ENCODE results near the gene PALD1.

Gene PALD1

GRCh38 chr10:70457759-70458305 lies 20.7 kb upstream of the PALD1 start:
- in situ Hi-C loops (cut with MboI; ENCODE audit: low sequenced_read_pairs), result no loop called here

DNA sequence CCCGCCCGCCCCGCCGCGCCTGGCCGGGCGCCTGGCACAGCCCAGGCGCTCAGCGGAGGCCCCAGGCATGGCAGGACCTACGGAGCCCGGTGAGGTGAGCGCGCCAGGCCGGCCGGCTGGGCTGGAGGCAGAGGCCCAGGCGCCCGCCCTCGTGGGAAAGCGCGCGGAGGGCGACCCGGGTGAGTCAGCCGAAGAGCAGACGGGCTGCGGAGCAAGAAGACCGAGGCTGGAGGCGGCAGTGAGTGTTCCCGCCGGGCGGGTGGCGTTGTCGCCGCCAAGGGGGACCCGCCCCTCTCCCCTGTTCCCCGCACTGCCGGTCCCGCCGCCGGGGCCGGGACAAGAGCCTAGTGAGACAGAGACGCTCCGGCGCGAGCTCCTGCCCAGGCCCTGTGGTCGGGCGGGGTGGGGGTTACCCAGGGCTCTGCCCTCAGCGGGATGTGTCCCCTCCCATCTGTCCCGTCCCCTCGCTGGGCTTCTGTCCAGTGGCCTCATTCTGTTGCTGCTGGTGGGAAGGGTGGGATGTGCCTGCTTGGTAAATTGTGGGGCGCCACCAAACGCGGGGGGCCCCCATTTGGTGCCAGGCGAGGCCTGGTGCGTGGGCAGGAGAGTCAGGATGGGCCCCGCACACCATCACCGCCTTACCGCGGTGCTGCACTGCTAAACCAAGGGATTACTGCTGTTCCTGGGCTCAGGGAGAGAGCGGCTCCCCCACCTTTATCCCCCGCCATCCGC lies 20.1 kb upstream of the PALD1 start:
- in situ Hi-C loops (cut with MboI; ENCODE audit: low sequenced_read_pairs), result no loop called here

DNA sequence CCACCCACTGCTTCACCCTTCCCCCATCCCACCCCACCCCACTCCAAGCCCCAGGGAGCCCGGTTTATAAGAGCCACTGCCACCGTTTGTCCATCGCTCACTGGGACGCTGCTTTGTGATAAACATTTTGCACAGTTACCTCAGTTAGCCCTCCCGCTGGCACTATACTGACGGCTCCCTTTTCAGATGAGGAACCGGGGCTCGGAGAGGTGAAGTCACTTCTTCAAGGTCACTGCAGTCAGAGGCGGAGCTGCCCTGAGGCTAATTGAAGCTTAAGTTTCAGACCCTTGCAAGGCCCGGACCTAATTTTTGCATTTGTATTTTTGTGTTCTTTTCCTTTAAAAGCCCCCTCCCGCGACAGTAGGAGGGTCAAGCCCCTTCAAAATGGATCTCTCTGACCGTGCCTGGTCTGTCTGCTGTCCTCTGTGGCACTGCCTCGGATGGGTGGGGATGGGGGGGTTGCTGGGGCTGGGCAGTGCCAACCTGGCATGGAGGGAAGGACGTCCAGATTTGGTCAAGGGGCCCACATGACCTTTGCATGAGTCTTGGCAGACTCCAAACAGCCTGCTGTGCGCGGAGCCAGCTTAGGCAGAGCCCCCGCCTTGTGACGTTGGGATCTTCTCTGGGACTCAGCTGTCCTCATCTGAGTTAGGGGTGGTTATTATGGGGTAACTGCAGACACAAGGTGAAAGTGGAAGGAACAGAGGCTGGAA lies 19.4 kb upstream of the PALD1 start:
- in situ Hi-C loops (cut with MboI; ENCODE audit: low sequenced_read_pairs), result no loop called here

- in situ Hi-C loops (cut with MboI; ENCODE audit: low sequenced_read_pairs), result no loop called here
These were observed 18.6 kb upstream of the PALD1 start for GRCh38 chr10:70459774-70460490.

DNA sequence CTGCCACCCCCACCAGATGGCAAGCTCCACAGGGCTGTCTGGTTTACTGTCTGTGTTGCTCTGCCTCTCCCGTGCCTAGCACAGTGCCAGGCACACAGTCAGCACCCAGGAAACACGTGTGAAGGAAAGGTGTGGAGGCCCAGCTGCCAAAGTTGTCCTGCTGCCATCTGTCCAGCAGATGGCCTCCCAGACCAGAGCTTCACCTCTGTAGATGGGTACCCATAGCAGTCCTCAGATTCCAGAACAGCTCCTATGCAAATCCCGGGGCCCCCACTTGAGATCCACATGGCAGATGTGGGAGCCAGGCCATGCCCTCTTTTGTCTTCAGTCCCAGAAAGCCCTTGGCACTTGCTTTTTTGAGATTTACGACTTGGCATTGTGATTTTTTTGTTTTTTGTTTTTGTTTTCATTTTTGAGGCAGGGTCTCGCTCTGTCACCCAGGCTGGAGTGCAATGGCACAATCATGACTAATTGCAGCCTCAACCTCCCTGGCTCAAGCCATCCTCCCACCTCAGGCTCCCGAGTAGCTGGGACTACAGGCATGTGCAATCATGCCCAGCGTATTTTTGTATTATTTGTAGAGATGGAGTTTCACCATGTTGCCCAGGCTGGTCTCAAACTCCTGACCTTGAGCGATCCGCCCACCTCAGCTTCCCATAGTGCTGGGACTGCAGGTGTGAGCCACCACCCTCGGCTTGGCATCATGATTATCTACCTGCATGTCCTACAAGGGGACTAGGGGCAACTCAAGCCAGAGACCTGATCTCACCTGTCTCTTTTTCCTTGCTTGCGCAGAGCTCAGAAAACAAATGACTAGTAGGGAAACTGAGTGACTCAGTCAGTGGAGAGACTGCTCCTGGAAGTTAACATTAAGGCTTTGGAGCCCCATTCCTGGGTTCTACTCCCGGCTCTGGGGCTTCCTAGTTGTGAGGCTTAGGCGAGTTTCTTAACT lies 16.9 kb upstream of the PALD1 start:
- in situ Hi-C loops (cut with MboI; ENCODE audit: low sequenced_read_pairs), result no loop called here

DNA sequence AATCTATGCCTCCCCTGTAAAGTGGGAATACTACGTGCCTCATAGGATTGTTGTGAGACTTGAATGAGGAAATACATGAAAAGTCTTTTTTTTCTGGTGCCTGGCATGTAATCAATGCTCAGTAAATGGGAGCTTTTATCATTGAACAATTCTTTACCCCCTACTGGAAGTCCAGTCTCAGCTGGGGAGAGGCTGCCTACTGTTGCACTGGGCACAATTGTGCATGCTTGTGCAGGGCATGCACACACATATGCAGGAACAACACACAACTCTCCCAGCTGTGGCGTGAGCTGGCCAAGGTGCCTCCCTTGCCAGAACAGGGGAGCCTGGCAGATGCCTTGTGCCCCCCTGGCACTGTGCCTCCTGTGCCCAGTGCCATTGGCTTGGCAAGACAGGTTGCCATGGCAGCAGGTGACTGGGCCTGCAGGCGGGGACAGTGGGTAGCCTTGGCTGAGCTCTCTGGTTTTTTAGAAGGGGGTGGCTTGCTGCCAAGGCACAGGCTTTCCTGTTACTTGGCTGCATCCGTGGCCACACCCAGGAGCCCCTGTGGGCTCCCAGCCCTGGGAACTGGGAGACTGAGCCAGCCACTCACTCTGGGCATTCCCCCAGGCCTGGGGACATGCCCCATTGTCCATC lies 16.1 kb upstream of the PALD1 start:
- in situ Hi-C loops (cut with MboI; ENCODE audit: low sequenced_read_pairs), result no loop called here

DNA sequence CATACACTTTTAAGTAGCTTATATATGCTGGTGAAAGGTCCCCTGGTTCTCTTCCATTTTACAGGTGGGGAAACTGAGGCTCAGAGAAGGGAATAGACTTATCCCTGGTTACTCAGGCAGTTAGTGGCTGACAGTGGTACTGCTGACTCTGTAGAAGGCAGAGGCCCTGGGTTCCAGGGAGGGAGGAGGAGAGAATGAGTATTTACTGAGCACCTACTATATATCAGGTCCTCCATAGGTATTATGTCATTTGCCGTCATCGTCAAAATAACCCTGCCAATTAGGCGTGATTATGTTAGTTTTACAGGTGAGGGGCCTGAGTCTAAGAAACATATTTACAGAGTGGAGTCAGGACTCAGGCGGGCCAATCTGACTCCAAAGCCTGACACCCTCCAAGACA lies 13.3 kb upstream of the PALD1 start:
- in situ Hi-C loops (cut with MboI; ENCODE audit: low sequenced_read_pairs), result no loop called here

GRCh38 chr10:70465832-70466231 lies 12.7 kb upstream of the PALD1 start:
- in situ Hi-C loops (cut with MboI; ENCODE audit: low sequenced_read_pairs), result no loop called here

GRCh38 chr10:70466951-70467350 lies 11.6 kb upstream of the PALD1 start:
- in situ Hi-C loops (cut with MboI; ENCODE audit: low sequenced_read_pairs), result no loop called here

DNA sequence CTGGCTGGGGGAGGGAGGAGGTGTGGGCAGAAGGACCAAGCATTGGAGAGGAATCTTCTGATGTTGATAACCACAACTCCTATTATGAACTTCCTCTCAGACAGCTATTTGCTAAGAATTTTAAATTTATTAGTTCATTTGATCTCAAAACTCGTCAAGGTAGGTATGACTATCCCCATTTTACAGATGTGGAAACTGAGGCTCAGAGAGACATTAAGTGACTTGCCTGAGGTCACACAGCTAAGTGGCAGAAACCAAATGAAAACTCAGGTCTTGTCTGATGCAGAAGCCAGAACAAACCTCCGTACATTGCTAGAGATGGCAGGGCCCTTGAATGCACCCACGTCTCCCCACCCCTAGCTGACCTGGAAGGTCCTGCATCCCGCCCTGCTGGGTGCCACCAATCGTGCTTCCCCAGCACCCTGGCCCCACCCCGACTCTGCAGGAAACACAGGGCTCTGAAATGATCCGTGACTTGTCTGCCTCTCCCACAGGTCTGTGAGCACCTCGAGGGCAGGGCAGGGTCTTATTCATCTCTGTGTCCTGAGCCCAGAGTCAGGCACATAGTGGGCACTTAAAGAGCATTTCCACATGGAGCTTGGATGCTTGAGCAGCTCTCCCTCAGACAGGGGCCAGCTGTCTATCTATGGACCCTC lies 5.6 kb upstream of the PALD1 start:
- in situ Hi-C loops (cut with MboI; ENCODE audit: low sequenced_read_pairs), result no loop called here

DNA sequence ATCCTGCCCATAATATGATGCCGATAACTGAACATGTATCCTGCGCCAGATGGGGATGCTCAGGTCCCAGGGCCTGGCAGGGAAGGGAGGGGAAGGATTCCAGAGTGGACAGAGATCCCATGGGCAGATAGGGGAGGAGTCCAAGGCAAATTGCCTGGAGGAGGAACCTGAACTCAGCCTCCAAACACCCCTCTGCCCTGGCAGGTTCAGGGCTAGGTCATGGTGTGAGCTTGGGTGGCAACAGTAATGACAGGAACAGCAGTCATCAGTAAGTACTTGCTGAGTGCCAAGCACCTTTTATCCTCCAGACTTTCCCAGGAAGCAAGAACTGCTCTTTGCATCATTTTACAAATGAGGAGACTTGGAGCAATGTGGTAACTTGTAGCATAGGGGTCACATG lies 3.8 kb upstream of the PALD1 start:
- in situ Hi-C loops (cut with MboI; ENCODE audit: low sequenced_read_pairs), result no loop called here

GRCh38 chr10:70475661-70476060 lies 2.9 kb upstream of the PALD1 start:
- in situ Hi-C loops (cut with MboI; ENCODE audit: low sequenced_read_pairs), result no loop called here

DNA sequence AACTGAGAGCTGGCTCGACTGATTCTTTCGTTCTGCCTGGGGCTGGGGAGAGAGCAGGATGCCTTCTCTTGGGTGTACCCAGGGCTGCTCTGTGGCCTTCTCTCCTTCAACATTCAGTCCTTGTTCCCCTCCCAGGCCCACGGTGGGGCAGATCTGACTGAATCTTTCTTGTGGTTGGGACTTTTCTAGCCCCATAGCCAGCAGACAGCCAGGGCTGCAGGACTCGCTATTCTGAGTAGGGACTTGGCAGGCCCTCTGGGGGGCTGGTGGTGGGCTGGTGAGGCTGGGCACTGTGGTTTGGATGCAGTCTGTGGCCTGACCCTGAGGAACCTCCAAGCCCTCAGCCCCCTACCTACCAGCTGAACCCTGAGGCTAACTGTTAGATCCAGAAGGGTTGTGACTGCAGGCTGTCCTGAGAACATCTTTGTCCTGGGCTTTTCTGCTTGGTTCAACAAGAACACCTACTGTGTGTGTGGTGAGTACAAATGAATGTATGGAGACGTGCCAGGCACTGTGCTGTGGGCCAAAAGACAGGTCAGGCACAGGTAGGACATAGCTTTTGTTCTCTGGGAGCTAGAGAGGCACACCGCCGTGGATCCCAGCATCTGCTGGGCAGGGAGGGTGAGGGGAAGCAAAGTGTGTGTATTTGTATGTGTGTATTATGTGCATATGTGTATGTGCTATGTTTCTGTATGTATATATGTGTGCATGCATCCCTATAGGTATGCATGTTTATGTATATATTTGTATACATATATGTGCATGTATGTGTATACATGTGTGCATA lies 2.1 kb upstream of the PALD1 start:
- in situ Hi-C loops (cut with MboI; ENCODE audit: low sequenced_read_pairs), result no loop called here

DNA sequence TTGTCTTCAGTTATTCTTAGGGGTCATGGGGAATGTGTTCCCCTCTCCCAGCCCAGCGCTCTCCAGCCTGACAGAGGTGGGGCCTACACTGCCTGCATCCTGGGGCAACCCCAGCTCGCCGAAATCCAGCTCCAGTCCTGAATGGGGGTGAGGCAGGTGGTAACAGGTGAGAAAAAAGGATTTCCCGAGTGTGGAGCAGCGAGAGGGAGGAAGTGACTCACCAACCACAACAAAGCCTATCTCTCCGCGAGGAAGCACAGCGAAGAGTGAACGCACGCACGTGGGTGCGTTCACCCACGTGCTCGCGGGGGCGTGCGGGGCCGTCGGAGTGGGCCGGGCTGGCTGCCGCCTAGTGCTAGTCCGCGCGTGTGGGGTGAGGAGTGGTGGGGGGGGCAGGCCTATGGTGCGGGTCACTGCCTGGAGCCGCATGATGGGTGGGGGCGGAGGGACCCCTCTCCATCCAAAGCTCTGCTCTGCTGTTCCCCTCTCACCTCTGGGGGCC lies 855 bp upstream of the PALD1 start:
- in situ Hi-C loops (cut with MboI; ENCODE audit: low sequenced_read_pairs), result no loop called here

DNA sequence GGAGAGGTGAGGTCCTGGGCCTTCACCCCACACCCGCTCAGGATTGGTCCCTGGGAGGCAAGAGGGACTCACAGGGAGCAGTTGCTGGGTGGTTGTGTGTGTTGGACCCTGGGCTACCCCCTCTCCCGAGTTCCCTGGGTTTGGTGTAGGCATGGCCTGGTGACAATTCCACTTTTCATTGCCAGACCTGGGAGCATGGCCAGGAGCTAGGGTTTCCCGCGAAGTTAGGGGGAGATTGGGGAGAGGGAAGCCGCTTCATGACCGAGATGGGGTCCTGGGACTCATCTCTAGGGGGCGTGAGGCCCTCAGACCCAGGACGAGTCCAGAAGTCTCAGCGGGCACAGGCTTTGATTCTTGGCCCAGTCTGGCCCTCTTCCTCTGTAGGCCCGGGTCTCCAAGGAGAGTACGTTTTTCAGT lies 606 bp downstream of the PALD1 start:
- in situ Hi-C loops (cut with MboI; ENCODE audit: low sequenced_read_pairs), result no loop called here

- in situ Hi-C loops (cut with MboI; ENCODE audit: low sequenced_read_pairs), result no loop called here
These were observed 1.2 kb downstream of the PALD1 start for GRCh38 chr10:70479626-70480238.

DNA sequence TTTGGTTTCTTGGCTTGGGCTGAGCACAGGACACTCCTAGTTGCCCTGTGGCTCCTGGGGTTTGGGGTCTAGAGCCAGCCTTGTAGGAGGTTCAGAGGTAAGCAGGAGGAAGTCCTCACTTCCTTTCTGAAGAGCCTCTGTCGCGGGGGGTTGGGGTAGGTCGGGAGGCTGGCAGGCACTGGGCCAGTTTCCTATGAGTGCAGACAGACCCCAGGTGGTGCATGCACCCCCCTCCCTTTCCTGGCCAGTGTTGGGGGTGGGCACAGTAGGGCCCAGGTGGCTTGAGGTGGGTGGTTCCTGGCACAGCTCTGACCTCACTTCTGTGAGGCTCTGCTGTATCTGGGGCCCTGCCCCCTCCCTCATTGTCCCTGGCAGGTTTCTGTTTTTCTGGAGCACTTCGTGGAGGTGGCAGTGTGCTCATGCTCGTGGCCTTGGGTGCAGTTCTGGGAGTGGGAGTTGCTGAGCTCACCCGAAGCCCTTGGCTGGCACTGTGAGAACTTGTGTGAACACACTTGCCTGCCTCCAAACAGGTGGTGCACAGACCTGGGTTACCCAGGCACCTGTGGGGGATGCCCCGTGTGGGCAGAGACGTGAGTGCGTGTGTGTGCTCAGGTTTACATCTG lies 1.8 kb downstream of the PALD1 start:
- in situ Hi-C loops (cut with MboI; ENCODE audit: low sequenced_read_pairs), result no loop called here

DNA sequence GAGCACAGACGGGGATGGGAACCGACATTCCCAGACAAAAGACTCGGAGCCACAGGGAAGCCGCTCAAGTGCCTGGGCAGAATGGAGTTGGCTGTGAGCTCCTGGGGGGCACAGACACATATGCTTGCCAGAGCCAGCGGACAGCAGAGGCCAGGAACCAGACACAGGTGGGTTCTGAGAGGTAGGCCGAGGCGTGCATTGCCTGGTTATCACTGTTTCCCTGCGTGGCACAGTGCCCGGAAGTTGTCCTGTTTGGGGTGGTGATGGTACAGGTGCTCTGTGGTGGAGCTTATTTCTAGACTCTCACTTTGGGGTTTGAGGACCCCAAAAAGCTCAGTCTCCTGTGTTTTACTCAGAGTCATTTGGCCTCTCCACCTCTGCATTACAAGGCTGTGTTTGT lies 2.5 kb downstream of the PALD1 start:
- in situ Hi-C loops (cut with MboI; ENCODE audit: low sequenced_read_pairs), result no loop called here
